GM15510 (cell line): ENCODE results near the gene ACTR1B.
A peak's percentile ranks its signal among the peaks of the same experiment; 100 is the strongest.

Source experiments
- POLR2A ChIP-seq: IDR thresholded peaks from 3 replicates; pipeline ENCODE4 v1.6.1; 2011; ENCODE audit warnings: borderline replicate concordance; ENCODE audit not compliant: insufficient read length; ENCODE audit errors: extremely low read depth

ACTR1B gene

DNA sequence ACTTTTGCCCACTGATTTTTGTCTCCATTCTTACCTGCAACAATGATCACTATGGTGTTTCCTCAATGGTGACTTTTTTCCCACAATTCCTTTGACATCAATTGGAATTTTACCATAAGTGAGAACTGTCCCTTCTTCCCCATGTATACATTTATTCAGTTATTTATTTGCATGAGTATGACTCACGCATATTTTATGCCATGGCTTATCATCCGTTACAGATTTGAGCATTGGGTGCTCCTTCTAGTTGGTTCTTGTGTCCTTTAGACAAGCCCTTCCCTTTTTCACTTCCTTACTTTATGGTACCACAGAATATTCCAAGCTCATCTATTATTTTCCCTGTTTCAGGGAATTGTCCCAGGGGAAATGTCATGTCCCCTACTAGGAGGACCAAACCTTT is 10.4 kb downstream of the ACTR1B start:
- no peak for TF ChIP-seq POLR2A

DNA sequence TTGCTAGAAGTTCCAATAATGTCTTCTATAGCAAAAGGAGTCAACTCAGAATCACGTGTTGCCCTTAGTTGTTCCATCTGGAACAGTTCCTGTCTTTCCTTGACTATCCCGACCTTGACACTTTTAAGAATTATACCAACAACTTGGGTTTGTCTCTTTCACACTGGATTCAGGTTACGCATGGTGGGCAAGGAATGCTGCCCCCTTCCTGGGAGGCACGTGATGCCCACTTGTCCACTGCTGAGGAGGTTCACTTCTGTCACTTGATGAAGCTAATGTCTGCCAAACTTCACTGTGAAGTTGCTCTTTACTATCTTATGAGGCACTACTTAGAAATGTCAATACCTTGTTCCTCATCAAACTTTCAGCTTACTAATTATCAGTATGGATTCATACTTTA is 12.7 kb downstream of the ACTR1B start:
- no peak for TF ChIP-seq POLR2A

- no peak for TF ChIP-seq POLR2A
Measured at GRCh38 chr2:97646977-97647376, 16.9 kb downstream of the ACTR1B start.

DNA sequence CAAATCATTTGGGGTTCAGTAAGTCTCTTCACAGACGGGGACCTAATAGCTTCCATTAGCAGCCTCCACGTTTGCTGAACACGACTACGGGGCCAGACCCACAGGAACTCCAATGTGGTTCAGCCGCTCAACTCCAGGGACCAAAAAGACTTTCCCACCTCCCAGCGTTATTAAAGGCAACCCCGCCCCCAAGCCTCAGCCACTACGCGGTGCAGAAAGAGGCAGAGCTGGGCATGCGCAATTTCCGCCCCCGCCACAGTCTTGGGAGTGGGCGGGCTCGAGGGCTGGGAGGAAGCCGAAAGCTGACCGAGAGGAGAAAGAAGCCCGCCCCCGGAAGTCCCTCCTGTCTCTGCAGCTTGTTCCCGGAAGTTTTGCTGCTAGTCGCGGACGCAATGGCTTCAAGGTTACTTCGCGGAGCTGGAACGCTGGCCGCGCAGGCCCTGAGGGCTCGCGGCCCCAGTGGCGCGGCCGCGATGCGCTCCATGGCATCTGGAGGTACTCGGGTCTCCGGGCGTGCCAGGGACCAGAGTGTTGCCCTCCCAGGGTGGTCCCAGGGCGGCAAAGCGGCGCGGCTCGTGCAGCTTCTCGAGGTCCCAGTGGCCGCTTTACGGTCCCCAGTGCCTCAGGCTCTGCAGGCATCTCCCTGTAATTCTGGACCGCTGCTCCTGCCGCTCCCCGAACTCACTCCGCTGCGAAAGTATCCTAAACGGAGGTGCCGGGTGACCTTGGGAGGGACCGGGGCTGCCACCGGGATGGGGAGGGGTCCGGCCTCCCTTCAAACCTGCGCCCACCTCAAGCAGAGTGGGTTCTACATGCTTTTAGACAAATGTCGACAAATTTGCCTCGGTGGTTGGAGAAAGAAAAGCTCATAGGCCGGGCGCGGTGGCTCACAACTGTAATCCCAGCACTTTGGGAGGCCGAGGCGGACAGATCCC is 17.9 kb downstream of the ACTR1B start, which contains the start of gene COX5B:
Gene COX5B (plus strand): TSS at position 368 of the 935 bp plus-strand sequence. CDS start 25 bp downstream, at position 393.
- TF ChIP-seq POLR2A = peak; percentile 95

DNA sequence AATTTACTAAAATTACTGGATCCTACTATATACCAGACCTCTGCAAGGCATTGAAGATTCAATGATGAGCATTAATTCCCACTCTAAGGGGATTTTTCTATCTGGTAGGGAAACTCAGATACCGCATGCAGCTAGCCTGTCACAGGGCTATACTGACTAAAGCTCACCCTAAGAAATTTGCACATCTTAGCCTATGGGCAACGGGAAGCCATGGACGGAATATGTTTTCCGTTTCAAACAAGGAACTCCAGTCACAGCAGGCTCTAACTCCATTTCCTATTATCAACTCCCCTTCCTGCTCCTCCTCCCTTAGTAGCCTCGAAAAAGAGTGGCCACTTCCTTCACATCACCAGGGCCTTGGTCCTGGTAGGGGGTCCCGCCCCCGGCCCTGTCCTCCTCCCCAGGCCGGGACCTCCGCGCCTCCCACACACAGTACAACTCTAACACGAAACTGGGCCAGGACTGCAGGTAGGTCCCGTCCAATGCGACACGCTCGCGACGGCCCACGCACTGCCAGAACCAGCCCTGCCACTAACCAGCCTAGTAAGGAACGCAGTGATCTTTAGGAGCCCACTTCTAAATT is 18.6 kb downstream of the ACTR1B start:
- TF ChIP-seq POLR2A = no peak

GRCh38 chr2:97644023-97644717 is 19.7 kb downstream of the ACTR1B start:
- TF ChIP-seq POLR2A = no peak

GRCh38 chr2:97617911-97618310 is 45.9 kb downstream of the ACTR1B start:
- TF ChIP-seq POLR2A = no peak
